Femur (tissue), 1 donor: Measurements from ENCODE around the gene ABLIM1.

ENCODE experiments used
- DNase-seq: peaks from one replicate; pipeline ENCODE4 v3.0.0-alpha.2; 2017

Gene ABLIM1

DNA sequence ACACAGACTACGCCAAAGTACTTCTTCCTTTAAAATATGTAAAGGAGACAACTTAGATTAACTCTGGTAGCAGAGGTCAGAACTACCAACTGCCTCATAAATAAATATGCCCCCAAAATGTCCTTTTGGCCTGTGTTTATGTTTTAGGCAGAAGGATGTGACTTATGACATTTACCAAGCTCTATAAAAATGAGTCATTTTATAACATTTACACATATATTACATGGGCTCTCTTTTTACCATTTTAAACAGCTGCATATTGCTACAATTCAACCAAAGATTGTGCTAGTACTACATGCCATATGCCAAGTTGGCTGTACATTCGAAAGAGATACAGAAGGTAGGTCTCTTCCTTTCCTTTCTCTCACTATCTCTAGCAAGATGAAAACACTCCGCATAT lies 12.4 kb downstream of the ABLIM1 start:
- no peak for DNase-seq

DNA sequence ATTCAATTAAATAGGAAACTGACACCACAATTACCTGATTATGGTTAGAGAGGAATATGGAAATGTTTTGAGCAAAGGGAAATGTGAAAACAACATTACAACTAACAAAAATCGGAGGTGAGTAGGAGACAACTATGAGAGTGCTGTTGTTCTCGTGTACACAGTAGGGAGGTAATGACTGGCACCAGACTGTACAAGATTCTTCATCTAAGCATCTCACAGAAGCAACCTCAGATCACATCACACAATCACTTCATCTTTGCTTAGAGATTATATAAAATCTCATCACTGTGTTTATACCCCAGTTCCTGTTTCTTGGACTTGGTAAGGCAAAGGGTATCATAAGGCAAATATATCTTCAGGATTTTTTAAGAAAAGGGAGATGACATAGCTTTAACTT lies 14.9 kb downstream of the ABLIM1 start:
- DNase-seq = no peak

DNA sequence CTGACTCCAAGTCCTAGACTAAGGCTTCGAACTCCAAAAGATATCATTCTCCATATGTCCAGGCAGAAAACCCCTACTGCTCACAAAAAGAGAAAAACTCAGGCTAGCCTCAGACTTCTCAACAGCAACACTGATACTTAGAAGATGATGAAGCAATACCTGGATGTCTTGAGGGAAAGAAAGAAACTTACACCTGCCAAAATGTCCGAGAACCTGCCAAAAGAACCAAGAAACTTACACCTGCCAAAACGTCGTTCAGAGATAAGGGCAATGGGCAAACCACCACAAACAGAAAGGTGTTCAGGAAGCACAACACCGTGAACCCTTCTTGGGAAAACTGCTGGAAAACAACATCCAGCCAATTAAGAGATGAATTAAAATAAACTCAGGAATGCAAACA lies 15.3 kb downstream of the ABLIM1 start:
- DNase-seq = no peak

DNA sequence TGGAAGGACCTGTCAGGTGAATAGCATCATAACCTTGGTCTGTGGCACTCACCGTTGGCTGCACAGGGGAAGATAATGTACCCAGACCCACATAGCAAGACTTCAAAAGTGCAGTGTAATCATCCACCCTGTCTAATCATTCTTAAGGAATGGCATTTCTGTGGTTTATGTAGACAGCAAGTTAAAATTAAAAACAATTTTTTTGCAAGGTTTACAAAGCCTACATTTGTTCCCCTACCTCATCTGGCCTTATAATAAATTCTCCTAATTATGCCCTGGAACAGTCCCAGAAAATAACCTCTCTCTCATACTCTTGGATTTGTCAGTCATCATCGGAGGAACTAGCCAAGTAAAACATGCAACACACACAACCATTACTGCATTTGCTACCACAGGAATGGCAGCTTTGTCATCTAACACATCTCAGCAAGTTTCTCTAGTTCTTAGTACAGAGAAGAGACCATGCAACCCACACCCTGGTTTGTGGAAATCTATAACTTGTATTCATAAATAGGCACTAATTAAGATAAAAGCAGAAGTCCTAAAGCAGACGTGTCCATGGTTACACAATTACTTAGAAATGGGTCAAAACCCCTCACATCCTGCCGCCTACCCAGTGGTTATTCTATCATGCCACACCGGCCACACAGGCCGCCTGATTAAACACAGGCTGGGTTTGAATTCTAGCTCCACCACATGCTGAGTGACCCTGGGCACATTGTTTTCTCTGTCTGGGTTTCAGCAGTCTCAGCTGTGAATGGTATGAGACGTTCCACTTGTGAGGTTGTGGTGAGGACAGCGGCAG lies 19.1 kb downstream of the ABLIM1 start:
- DNase-seq = no peak

DNA sequence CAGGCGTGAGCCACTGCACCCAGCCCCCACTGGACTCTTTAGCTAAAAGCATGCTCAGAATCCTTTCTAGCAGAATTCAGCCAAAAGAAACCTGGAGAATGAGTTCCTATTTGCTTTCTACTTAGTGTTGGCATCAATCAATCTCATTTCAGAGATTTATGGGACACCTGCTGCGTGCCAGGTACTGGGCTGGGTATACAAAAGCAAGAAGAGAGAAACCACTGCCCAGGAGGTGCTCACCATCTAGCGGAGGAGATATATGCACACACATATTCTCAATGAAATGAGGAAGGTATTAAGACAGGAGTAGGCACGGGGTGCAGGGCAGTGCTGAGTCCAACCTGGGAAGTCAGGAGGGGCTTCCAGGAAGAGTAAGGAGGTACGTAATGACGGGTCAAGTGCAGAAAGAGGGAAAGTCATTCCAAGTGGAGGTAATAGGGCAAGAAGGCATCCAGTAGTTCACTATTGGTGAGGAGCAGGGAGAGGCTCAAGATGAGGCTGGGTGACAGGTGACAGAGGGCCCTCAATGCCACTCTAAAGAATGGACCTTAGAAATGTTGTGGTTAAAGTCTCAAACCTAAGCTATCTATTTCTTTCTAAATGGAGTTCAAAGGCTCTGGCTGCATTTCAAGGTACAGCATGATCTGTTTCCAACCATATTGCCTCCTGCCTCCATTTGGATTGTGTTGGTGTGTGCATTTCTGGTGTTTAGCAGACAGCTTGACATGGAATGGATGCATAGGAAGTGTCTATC lies 22.1 kb downstream of the ABLIM1 start:
- DNase-seq = no peak

DNA sequence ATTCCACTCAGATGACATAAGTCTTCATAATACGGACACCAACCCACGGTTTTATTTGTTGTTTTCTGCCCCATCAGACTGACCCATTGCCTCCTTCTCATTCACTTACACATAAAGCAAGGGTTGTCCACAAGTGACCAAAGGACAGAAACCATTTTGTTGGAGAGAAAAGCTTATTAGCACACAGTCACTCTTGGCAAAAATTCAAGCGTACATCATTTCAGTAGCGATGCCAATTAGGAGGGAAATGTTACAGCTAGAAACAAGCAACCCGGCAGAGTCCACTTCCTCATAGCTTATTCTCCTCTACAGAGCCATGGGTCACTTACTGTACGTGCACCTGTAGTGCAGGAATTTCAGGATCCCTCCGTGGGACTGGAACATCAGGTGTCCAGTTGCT lies 23.0 kb downstream of the ABLIM1 start:
- DNase-seq = no peak

DNA sequence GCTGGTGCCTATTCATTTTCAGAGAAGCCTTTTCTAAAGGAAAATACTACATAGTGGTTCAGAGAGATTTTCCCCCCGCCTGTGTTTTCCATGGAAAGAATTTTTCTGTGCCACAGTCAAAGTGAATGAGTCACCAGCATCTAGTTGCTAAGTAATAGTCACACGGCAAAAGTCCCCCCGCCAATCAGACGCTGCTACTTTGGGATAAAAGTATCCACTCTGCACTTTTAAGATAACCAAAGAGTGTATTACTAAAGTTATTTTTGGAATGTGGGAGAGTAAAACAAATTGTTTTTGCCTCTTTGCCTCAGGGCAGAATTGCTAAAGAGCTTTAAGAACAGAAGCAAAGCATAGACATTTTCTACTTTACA lies 23.5 kb downstream of the ABLIM1 start:
- DNase-seq = peak; percentile 91

DNA sequence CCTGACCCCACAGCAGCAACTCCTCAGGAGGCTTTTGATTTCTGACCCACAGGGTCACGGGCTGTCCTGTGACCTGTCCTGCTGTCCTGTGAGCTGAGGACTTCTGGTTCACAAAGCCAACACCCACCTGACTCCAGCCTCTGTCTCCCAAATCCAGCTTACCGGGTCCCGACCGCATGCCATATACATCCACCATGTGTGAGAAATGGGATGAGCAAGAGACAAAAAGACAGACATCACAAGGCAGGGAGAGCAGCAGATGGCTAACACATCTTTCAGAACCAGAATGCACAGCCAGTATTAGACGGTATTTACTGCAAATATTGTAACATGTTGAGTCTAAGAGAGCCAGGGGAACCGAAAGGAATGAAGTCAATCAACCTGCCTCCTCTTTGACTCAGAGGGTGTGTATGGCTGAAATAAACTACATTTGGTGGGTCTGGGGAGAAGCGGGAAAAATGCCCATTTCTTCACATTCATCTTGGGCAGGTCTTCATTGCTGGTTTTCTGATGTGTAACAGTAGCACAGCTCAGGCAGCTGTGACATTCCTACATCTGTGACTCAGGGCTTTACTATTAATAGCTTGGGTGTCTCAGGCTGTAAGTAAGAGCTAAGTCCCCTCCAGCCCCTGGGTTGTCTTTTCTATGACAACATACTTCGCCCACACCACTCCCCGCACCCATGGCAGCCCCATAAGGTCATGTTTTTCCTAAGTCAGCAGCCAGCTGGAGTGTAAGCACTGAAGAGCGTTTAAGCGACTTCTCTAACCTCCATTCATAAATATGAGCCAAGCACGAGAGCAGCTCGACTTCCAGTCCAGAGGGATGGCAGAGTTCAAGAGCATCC lies 25.0 kb downstream of the ABLIM1 start:
- DNase-seq = peak; percentile 85

DNA sequence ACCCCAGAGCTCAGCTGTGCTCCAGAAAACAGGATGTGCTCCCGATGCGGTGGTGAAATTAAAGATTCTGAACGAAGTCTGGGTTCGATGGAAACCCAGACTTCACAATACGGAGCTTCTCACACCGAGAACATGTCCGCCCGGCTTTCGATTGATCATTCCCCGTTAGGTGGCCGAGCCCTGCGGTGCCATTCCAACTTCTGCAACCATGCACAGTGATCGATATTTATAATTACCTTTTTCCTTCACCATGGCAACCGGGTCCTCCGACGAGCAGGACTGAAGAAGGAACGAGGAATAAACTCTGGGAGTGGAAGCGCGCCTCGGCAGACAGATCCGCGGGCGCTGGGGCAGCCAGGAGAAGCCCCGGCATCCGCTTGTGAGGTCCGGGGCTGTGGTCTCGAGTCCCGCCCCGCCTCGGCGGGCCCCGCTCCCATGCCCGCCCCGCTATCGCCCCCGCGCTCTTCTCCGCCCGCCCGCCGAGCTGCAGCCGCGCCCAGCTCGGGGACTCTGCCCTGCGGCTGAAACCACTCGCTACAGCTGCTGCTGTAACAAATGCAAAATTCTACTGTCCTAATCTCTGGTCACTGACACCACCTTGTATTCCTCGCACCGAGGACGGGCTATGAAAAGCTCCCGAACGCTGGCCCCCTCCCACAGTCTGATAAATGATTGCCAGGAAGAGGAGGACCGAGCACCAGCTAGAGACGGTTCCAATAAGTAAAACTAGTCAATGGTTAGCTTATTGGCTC lies 26.2 kb downstream of the ABLIM1 start:
- peak; percentile 80 for DNase-seq

DNA sequence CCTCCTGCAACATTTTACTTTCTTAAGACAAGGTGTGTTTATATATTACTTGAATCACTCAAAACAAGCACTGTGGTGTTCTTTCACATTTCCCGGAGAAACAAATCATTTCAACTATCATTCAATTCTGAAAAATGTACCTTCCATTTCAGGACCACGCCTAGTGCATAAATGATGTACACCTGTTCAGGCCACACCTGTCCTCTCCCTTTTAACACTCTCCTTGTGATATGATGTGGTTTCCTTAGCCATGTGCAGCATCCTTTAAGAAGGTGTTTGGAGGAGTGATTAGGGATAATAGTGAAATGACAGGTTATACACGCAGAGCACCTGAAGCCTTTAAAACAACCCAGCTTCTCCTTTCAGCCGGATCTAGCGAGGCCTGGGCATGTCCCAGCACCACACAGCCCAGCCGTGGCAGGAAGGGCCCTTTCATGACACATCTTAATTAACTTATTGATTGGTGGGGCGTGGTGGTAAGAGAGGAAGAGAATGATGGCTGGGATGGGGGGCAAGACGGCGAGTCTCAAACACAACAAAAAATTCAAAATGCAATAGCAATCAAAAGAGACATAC lies 26.9 kb downstream of the ABLIM1 start:
- DNase-seq = no peak

DNA sequence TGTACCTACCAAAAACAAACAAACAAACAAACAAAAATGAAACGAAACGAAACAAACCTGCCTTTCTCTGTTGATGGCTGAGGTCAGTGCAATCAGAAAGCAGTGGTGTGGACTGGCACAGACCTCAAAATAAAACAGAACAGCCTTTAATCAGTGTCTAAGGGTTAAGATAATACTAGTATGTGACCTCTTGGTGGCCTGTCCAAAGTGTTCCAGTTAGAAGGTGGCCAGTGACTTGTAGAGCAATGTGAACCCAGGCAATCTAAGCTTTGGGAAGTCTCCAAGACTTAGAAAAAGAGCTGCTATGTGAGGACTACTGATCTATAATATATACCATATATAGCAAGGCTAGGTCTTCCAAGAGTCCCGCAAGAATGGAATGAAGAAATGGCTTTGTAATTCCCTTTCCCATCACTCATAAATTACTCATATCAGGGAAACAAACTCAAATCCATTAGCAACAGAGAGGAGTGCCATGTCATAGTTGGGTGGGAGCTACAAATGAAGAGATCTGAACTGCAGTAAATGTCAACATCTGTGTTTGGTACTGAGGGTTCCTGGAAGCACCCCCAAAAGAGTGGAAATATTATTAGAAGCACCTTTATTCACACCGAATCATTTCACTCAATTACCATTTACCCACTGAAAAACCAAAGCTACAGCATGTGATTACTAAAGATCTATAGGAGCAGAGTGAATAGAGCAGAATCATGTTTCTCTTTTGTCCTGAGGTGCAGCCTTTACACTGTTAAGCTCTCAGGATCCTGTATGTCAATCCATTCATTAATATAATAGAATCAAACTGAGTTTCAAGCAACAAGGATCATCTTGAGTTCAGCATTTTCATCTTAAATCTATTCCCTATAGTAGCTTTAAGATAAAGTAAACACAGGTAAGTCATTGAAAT lies 28.0 kb downstream of the ABLIM1 start:
- no peak for DNase-seq

DNA sequence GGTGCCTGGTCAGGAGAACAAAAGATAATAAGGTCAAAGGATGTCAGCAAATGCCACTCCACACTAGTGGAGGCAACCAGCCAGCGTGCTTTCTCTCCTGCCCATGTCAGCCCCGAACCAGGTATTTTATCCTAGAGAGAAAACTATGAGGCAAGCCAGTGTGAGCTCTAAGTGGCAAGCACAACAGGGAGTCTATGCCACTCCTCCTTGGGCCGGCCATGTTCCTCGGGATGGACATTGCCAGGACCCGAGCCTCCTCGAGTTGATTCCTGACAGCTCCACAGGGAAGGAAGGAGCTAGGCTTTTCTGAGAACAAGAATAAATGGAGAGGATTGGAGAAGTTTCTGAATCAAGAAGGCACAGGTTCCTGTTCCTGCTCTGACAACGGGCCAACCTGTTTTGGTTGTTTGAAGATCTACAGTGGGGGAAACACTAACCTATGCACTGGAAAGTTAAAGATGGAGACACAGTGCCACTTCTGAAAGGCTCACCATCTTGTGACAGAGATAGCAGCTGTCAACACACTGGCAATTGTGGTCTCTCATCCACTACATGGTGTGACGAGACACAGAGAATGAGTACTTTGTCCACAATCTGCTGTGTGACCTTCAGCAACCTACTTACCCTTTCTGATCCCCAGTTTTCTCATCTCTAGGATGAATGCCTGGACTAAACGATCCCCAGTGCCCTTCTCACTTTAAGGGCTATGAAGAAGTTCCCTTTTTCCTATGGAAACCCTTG lies 28.8 kb downstream of the ABLIM1 start:
- no peak for DNase-seq

DNA sequence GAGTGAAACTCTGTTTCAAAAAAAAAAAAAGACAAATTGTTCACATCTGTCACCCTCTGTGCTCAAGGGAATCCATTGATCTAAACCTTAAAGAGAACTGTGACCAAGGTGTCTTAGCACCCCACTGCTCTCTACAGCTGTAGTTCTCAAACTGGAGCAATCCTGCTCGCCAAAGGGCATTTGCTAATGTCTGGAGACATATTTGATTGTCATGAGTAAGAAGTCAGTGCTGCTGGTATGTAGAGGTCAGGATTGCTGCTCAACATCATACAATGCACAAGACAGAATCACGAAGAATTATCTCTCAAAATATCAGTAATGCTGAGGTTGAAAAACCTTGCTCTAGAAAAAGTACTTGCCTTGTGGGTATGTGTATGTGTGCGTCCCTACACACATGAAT lies 30.0 kb downstream of the ABLIM1 start:
- no peak for DNase-seq

DNA sequence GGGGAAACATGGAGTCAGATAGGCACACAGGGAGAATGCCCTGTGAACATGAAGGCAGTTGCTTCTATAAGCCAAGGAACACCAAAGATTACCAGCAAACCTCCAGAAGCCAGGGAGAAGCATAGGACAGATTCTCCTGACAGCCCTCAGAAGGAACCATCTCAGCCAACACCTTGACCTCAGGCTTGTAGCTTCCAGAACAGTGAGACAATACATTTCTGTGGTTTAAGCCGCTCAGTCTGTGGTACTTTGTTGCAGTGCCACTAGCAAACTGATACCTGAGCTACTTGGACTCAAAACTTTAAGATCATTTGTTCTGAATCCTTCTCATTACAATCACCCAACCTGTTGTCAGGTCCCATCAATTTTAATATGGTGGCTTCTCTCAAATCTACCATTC lies 31.2 kb downstream of the ABLIM1 start:
- no peak for DNase-seq

DNA sequence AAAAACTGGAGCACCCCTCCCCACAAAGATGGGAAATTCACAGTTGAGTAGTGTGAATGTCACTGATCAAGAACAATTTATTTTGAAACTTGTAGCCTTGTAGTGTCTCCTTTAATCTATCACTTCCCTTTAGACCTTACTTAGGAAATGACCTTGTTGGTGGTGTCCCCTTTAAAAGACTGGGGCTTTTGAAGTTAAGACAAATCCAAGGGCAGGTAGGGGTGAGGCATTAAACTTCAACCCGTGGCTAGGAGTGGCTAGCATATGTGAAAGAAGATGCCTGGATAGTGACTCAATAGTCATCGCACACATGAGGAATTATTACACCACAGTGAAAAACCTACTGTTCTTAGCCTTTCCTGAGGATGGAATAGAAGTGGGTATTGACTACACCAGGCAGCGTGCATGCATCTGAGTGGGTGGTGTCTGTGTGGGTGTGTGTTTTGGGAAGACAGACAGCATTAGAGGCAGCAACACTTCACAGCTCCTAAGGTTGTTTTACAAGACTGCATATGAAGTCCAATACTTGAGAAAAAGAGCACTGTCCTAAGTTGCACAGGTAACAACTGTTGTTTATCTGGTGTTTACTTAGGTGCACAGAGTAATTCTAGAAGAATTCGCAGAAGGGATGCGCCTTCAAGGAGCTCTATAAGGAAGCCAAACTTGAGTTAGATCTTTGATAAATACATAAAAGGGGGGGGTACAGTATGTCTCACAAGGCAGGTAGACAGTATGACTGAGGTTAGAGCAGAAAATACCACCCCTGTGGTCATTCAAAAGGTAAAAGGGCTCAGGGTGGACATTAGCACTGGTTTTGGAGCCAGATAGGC lies 32.9 kb downstream of the ABLIM1 start:
- no peak for DNase-seq

DNA sequence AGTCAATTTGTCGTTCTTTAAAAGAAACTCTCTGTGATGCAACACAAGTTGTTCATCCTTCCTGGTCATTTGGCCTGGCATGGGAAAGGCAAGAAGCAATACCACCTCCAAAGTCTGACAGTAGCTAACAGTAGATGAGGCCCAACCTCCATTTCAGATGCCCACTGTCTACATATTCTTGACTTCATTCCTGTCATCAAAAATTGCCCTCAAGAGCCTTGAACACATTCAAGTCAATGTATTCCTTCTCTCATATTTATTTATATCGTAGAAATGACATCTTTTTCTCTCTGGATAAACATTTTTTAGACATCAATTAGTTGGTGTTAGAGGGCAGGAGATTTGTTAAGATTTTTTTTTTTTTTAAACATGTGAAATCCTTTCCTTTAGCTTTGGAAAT lies 33.7 kb downstream of the ABLIM1 start:
- DNase-seq = no peak

DNA sequence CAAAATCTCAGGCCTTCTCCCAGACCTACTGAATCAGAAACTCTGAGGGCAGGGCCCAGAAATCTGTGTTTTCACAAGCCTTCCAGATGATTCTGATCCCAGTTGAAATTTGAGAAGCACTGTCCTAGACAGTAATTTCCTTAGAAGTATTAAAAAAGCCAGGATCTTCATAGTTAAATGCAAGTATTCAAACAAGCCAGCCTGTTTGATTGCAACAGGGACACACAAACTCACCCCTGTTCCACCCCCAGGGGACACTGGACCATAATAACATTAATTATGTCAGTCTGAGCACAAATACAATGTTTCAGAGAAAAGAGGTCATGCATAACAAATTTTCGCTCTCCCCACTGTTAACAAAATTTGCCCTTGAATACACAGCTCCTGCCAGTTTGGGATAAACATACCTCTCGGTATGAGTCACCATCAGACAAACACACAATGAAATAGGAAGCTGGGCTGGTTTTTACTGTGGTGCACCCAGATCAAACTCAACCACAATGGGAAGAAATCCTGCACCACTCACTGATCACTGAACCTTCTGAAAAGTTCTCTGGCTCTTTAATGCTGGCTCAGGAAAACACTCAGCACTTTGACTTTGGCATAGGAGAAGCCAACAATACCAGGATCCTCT lies 34.3 kb downstream of the ABLIM1 start:
- no peak for DNase-seq

DNA sequence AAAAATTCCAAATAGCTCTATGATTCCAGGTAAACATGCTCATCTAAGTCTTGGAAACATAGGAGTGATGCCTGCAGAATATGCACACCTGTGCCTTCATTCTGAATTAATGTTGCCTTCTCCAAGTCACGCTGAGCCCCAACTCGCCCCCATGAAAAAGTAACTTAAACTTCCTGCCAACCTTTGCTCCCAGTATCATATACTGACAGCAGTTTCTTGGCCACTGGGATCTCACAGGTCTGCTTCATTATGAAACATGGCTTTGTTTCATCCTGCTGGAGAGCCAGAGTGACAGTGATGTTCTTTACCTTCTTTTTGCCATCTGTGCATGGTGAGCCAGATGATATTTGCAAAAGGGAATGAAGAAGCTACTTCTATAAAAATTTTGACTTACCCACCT lies 34.9 kb downstream of the ABLIM1 start:
- DNase-seq = no peak

DNA sequence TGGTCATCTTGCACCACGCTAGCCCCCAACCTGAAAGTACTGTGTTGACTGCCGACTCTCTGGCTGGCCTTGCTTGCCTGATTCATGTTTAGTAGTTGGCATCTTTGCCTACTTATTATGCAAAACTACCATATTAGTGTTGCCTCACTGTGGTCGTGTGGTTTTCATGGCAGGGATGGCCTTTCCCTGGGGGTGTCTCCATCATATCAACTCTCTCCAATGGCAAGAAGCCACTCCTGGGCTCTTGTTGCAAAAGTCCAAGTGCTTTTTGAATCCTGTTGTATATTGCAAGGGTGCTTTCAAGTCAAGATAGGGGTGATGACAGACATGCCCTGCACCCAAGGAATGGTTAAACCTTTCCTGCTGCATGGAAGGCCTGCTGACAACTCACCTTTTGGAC lies 39.4 kb downstream of the ABLIM1 start:
- DNase-seq = no peak
